CD4-positive, alpha-beta T cell (primary cell): ENCODE data around the gene MED27. TPM values are rescaled to one million over a fixed set of nuclear protein-coding genes. Genes with fewer than 3 reads are reported as not detected.

Experiments
- ATAC-seq: fragments of 200-7000 bp; cut with Tn5 transposase; one replicate; pipeline ENCODE4 v1.10.0; 2022; ENCODE audit warnings: mild to moderate bottlenecking; ENCODE audit not compliant: poor library complexity
- CTCF ChIA-PET: fragments of 350-600 bp; sonication (Branson Sonifier 250); formaldehyde crosslinking; loops from one replicate; lab custom pipeline; 2021; ENCODE audit warnings: antibody characterized with exemption, inconsistent platforms; lab: Charles Lee
- POLR2A ChIA-PET: fragments of 350-600 bp; sonication (Branson Sonifier 250); formaldehyde crosslinking; loops from one replicate; lab custom pipeline; 2021; ENCODE audit warnings: antibody characterized with exemption, inconsistent platforms; lab: Charles Lee
- DNase-seq, 14 experiments: peaks; one replicate each; pipeline ENCODE4 v3.0.0-alpha.2; 2013 to 2020; ENCODE audit warnings: mixed read lengths in 2 of 14
- H3K27ac ChIP-seq, 2 donors: one replicate each; pipeline versions ENCODE4 v1.5.1 to v1.7.0; 2013; ENCODE audit warnings: low read length in 2 of 2, low read depth in 1 of 2, mild to moderate bottlenecking in 1 of 2
- H3K27me3 ChIP-seq, 2 experiments: 1 replicate in 1 of 2; 2 replicates in 1 of 2; pipeline versions ENCODE4 v1.6.1 to v1.7.0; 2013; ENCODE audit warnings: low read length in 2 of 2, control low read depth in 1 of 2, mild to moderate bottlenecking in 1 of 2, moderate library complexity in 1 of 2; ENCODE audit not compliant: insufficient read depth in 2 of 2, control insufficient read depth in 1 of 2
- H3K36me3 ChIP-seq: one replicate; pipeline ENCODE4 v1.6.1; 2013; ENCODE audit warnings: low read length, control low read depth; ENCODE audit not compliant: insufficient read depth
- H3K4me1 ChIP-seq: one replicate; pipeline ENCODE4 v1.6.1; 2013; ENCODE audit warnings: low read length, control low read depth; ENCODE audit not compliant: insufficient read depth
- H3K4me3 ChIP-seq: one replicate; pipeline ENCODE4 v1.5.1; 2013; ENCODE audit warnings: mild to moderate bottlenecking, low read length, moderate library complexity
- H3K9me3 ChIP-seq, 2 experiments: 1 replicate in 1 of 2; 2 replicates in 1 of 2; pipeline versions ENCODE4 v1.6.1 to v1.7.0; 2013; ENCODE audit warnings: low read length in 2 of 2, mild to moderate bottlenecking in 2 of 2, control low read depth in 1 of 2, moderate library complexity in 1 of 2; ENCODE audit not compliant: control insufficient read depth in 1 of 2, insufficient read depth in 1 of 2
- H3K27ac Mint-ChIP-seq: one replicate; pipeline ENCODE4 v1.8.0; 2020; ENCODE audit warnings: mixed read lengths
- H3K27me3 Mint-ChIP-seq: one replicate; pipeline ENCODE4 v1.8.0; 2021; ENCODE audit warnings: mixed read lengths
- H3K36me3 Mint-ChIP-seq: one replicate; pipeline ENCODE4 v1.8.0; 2021; ENCODE audit warnings: low read depth, mixed read lengths
- H3K4me1 Mint-ChIP-seq: one replicate; pipeline ENCODE4 v1.8.0; 2021; ENCODE audit warnings: low read depth, mixed read lengths
- H3K4me3 Mint-ChIP-seq: one replicate; pipeline ENCODE4 v1.8.0; 2020; ENCODE audit warnings: mild to moderate bottlenecking, mixed read lengths
- H3K9me3 Mint-ChIP-seq: one replicate; pipeline ENCODE4 v1.8.0; 2020; ENCODE audit warnings: mixed read lengths
- intact Hi-C, 2 experiments: fragments of 100-400 bp; cut with DNase I in 1 of 2; cut with micrococcal nuclease in 1 of 2; formaldehyde crosslinking; loops; one replicate each; pipeline versions ENCODE4 v1.15.1 to v1.9.0; 2023 to 2025; cut with DNase I, micrococcal nuclease
- total RNA-seq, 174 experiments: library from RNA in 2 of 174; stranded (reverse) in 2 of 174; gene quantifications; one replicate each; pipeline ENCODE4 v1.2.3 and lab custom pipeline; 2021 to 2026
- TF ChIP-seq, protein P1 (sequence below): fragments of 200-600 bp; IDR thresholded peaks from one replicate; pipeline ENCODE4 v1.8.0; 2022; ENCODE audit warnings: antibody characterized with exemption, mild to moderate bottlenecking

MED27 gene
- total RNA-seq, 2 experiments from 2014 or later = 15.0 to 17.4 TPM

DNA sequence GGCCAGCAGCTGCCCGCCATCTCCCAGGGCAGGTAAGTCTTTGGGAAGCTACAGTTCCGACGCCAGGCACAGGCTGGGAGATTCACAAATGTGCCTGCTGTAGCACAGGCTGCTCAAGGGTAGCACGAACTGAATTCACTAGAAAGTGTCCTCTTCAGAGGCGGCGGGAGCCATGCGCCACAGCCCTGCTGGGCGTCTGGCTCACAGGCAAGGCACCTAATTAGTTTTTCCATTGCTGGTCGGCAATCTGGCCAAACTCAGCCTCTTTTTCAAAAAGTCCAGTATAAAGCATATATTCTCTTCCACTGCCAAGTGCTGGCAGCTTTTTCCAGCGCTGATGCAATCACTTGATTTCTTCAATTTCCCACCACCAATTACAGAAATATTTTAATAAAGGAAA is 210.9 kb downstream of the MED27 start:
- Mint-ChIP-seq H3K27me3 (no peaks in the 10 kb centered on the region), H3K9me3 (no peaks in the 10 kb centered on the region), H3K36me3 (peaks cover 3% of the 10 kb centered on the region), H3K4me1 (no peaks in the 10 kb centered on the region), H3K27ac (no peak overlapping the region), H3K4me3 (no peak overlapping the region)
- ATAC-seq (no peak), DNase-seq (no peak)
- TF ChIP-seq, protein P1, sequence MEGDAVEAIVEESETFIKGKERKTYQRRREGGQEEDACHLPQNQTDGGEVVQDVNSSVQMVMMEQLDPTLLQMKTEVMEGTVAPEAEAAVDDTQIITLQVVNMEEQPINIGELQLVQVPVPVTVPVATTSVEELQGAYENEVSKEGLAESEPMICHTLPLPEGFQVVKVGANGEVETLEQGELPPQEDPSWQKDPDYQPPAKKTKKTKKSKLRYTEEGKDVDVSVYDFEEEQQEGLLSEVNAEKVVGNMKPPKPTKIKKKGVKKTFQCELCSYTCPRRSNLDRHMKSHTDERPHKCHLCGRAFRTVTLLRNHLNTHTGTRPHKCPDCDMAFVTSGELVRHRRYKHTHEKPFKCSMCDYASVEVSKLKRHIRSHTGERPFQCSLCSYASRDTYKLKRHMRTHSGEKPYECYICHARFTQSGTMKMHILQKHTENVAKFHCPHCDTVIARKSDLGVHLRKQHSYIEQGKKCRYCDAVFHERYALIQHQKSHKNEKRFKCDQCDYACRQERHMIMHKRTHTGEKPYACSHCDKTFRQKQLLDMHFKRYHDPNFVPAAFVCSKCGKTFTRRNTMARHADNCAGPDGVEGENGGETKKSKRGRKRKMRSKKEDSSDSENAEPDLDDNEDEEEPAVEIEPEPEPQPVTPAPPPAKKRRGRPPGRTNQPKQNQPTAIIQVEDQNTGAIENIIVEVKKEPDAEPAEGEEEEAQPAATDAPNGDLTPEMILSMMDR = no peak
- H3K4me1 ChIP-seq = no peaks in the 10 kb centered on the region
- CTCF ChIA-PET = no interaction called here
- no peaks in the 10 kb centered on the region for H3K9me3 ChIP-seq
- no peaks in the 10 kb centered on the region for H3K36me3 ChIP-seq
- POLR2A ChIA-PET = no interaction called here
- no peak overlapping the region for H3K4me3 ChIP-seq
- no peaks in the 10 kb centered on the region for H3K27me3 ChIP-seq
- intact Hi-C loops = no loop called here
- no peak overlapping the region for H3K27ac ChIP-seq

DNA sequence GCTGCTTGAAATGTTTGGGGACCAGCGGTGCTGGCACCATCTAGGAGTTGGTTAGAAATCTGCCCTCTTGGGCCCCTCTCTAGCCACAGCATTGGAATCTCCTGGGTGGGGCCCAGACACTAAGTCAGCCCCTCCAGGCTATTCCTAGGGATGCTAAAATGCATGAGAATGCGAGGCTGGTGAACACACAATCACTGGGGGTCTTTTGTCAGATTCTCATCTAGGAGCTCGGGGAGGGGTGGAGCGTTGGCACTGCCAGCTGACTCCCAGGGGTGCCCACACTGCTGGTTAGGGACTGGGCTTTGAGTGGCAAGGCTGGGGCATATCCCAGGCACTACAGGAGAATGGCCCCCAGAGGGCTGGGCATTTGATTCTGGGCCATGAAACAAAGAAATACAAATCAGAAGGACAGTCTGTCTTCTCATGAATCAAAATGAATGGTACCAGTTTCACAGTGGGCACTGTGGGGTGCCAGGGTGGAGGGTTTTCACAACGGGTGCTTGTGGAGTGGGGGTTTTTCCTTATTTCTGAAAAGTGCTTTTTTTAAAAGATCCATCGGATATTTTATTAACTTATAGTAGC is 212.0 kb downstream of the MED27 start:
- ChIA-PET CTCF (no interaction called here), POLR2A (no interaction called here)
- intact Hi-C loops = no loop called here
- Histone ChIP-seq H3K27ac (no peak overlapping the region), H3K4me1 (no peaks in the 10 kb centered on the region), H3K27me3 (no peaks in the 10 kb centered on the region), H3K9me3 (no peaks in the 10 kb centered on the region), H3K4me3 (no peak overlapping the region), H3K36me3 (peaks cover 2% of the 10 kb centered on the region)
- TF ChIP-seq, protein P1 = no peak
- H3K4me3 Mint-ChIP-seq = no peak overlapping the region
- H3K27ac Mint-ChIP-seq = no peak overlapping the region
- DNase-seq (no peak), ATAC-seq (no peak)
- peaks cover 11% of the 10 kb centered on the region for H3K36me3 Mint-ChIP-seq
- H3K9me3 Mint-ChIP-seq = no peaks in the 10 kb centered on the region
- H3K27me3 Mint-ChIP-seq = no peaks in the 10 kb centered on the region
- no peaks in the 10 kb centered on the region for H3K4me1 Mint-ChIP-seq

DNA sequence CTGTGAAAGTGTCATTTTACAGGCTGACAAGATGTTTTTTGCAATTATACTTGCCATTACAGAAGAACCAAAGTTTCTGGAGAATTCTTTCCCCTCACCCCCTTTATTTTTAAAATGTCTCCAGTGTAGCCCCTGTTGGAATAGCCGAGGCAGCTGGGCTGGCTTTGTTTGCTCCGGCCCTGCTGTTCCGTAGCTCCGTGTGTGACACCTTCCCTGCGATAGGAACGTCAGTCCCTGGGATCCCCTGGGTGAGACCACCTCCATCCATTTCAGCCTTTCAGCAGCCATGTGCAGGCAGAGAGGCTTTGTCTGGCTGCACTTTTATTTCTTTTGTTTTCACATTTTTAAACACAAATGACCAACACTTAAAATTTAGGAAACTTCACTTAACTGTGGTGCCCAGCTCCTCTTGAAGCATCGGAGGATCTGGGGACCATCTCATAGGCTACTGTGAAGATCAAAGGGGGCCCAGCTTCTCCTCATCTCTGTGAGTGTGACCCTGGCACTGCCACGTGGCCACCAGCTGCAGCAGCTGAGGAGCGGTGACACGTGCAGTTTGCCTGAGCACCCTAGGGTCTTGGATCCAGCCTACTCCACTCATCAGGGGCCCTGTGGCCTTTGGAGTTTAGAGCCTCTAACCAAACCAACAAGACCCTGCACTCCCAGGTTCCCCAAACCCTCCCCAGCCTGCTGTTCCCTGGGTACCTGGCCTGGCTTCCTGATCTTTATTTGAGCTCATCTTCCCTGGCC is 214.0 kb downstream of the MED27 start:
- Mint-ChIP-seq H3K4me1 (no peaks in the 10 kb centered on the region), H3K9me3 (no peaks in the 10 kb centered on the region), H3K36me3 (peaks cover 31% of the 10 kb centered on the region), H3K4me3 (no peak overlapping the region), H3K27ac (no peak overlapping the region), H3K27me3 (no peaks in the 10 kb centered on the region)
- peaks cover 7% of the 10 kb centered on the region for H3K36me3 ChIP-seq
- POLR2A ChIA-PET = no interaction called here
- intact Hi-C loops = no loop called here
- H3K27me3 ChIP-seq = no peaks in the 10 kb centered on the region
- CTCF ChIA-PET = no interaction called here
- DNase-seq (no peak), ATAC-seq (no peak)
- no peak overlapping the region for H3K27ac ChIP-seq
- TF ChIP-seq, protein P1 = no peak
- no peak overlapping the region for H3K4me3 ChIP-seq
- H3K9me3 ChIP-seq = no peaks in the 10 kb centered on the region
- H3K4me1 ChIP-seq = no peaks in the 10 kb centered on the region
